Fibroblast of villous mesenchyme (primary cell): Measurements from ENCODE around the gene RUNX1. TPM values are rescaled to one million over a fixed set of nuclear protein-coding genes. Genes with fewer than 3 reads are reported as not detected.

Experiments used
- DNase-seq: peaks from one replicate; pipeline ENCODE4 v3.0.0-alpha.2; 2010; ENCODE audit warnings: low read depth
- H3K4me3 ChIP-seq: 2 replicates; pipeline ENCODE4 v1.5.1; 2011; ENCODE audit warnings: low read depth, mild to moderate bottlenecking, low read length
- total RNA-seq: library from RNA; depleted of rRNA; stranded (reverse); fragments of >200 nt; gene quantifications from 2 replicates; pipeline ENCODE4 v1.2.3, GENCODE V29; 2012
- TF ChIP-seq, protein P1 (sequence below): IDR thresholded peaks from 2 replicates; pipeline ENCODE4 v1.5.1; 2012; ENCODE audit warnings: low read depth, mild to moderate bottlenecking, low read length; ENCODE audit not compliant: insufficient read depth

RUNX1 gene
- total RNA-seq, 1 donor = 21.6 TPM

DNA sequence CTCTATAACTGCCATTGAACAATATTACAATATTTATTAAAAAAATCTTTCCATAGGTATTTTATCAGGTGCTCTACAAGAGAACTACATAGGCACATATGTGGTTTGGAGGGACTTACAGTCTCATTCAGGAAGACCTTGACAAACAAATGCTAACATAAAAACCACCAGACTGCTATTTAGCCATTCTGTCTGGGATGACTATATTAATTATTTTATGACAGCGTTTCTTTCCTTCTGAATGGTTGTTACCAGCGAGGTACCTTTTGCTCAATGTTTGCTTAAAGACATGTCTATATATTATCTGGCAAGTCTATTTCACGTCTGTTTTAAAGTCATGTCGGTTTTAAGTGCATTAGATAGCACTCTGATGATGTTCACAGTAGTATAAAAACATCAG lies 69.7 kb downstream of the RUNX1 start:
- DNase-seq = no peak
- TF ChIP-seq, protein P1, sequence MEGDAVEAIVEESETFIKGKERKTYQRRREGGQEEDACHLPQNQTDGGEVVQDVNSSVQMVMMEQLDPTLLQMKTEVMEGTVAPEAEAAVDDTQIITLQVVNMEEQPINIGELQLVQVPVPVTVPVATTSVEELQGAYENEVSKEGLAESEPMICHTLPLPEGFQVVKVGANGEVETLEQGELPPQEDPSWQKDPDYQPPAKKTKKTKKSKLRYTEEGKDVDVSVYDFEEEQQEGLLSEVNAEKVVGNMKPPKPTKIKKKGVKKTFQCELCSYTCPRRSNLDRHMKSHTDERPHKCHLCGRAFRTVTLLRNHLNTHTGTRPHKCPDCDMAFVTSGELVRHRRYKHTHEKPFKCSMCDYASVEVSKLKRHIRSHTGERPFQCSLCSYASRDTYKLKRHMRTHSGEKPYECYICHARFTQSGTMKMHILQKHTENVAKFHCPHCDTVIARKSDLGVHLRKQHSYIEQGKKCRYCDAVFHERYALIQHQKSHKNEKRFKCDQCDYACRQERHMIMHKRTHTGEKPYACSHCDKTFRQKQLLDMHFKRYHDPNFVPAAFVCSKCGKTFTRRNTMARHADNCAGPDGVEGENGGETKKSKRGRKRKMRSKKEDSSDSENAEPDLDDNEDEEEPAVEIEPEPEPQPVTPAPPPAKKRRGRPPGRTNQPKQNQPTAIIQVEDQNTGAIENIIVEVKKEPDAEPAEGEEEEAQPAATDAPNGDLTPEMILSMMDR = no peak
- H3K4me3 ChIP-seq = no peak overlapping the region

DNA sequence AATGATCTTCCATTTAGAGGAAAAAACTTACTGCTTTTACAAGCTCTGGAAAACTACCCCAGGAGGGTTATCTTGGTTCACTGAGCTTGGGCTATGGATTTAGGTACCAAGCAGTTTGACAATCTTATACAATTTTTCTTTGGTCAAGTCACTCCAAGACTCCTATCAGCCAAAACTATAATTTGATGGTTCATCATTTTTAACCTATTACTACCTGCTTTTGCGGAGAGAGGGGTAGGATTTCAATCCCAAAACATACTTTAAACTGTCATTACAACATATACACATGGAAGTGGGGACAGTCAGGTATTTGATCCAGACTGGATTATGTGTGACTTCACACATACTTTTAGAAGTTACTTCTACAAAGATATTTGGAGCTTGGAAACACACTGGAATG lies 71.8 kb downstream of the RUNX1 start:
- TF ChIP-seq, protein P1 = no peak
- no peak for DNase-seq

DNA sequence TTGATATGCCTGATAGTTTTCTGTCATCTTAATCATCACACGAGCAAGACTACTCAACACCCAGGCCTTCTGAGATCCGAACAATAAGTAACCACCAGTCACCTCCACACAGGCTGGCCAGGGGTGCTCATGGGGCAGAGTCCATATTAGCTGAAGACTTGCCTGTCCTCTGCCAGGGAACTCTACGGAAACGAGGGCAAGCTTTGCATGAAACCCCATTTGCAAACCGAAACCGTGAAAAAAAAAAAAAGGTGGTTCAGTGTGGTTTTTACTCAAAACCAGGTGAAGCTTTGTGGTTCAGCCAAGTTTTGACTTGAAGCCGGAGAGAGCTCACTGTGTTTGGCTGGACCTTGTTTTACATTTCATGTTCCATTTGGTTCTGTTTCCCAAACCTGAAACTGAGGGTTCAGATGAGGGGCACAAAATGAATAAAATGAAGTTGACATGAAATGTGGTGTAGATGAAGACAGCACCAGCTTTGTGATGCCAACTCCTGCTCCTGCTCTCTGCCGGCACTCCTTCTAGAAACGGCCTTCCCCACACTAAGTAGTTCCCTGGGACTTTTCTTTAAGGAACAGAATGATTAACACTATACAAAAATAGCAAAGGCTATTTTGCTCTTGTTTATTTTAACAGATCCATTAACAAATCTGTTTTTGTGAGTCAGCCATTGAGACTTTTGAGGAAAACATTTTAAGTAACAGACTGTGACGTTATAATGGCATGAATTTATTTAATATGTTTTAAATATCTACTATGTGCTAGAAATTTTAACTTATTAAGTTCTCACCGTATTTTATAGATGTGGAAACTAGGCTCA lies 74.7 kb downstream of the RUNX1 start:
- H3K4me3 ChIP-seq = no peak overlapping the region
- TF ChIP-seq, protein P1 = no peak
- peak; percentile 27 for DNase-seq

More for the DNA sequence above, 71.8 kb downstream of the RUNX1 start:
- no peak overlapping the region for H3K4me3 ChIP-seq

DNA sequence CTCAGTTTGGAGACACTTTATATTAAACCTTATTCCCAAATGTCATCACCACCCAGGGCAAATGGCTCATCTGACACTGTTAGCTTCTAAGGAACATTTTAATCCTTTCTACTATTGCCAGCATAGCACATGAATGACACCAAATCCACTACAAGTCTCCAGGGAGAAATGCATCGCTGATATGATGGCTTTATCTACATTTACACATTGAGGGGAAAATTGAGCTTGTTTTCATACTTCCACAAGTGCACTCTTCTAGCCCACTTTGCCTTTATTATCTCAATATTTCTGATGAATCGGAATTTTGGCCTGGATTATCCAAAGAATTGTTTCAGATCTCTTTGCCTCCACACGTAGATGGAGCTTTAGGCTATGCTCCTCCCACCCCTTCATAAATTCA lies 75.4 kb downstream of the RUNX1 start:
- no peak for DNase-seq
- no peak overlapping the region for H3K4me3 ChIP-seq
- TF ChIP-seq, protein P1 = no peak

DNA sequence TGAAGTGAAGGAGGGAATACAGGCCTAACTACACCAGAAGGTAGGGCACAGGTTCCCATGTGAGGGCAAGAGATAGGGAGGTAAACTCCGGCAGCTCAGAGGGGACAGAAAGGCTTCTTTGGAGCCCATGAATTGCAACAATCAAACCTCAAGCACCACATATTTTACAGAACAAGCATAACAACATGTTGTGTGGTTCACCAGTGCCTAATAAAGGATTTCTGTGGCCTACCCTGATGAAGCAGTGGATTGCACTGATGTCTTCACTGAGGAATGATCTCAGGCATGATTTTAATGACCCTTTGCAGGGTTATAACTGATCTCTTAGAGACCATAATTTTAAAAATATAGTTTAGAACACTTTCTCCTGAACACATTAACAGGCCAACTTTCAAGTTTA lies 77.4 kb downstream of the RUNX1 start:
- TF ChIP-seq, protein P1 = no peak
- DNase-seq = no peak
- no peak overlapping the region for H3K4me3 ChIP-seq

DNA sequence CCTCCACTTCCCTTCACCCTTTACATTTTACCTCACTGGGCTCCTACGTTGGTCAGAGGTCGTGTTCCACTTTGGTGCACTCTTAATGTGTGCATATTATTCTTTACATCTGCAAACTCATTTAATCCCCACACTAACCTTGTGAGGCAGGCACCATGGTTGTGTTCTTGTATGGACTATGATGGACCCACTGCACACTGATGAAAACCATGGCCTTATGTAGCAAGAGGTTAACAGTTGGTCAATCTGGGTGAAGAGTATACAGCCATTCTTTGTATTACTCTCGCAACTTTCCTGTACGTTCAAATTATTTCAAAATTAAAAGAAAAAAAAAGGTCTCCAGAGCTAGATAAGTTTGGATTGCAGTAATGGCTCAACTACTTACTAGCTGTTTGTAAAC lies 78.5 kb downstream of the RUNX1 start:
- no peak overlapping the region for H3K4me3 ChIP-seq
- no peak for DNase-seq
- TF ChIP-seq, protein P1 = no peak

DNA sequence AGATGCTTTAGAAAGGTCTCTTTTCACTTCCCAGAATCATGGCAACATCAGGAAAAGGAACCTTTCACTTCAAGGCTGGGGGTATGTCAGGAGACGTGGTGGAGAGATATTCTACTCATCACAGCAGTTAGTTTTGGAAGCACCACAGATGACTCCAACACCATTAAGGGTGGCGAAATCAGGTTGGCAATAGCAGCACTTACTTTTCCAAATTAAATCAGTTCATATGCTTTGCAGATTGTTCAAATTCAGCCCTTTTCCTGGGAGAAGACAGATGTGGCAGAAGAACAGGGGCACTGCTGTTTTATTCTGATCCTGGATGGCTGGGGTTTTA lies 79.0 kb downstream of the RUNX1 start:
- TF ChIP-seq, protein P1 = no peak
- H3K4me3 ChIP-seq = no peak overlapping the region
- DNase-seq = no peak
